HepG2 (cell line): ENCODE data around the gene PNMA3. TPM values are rescaled to one million over a fixed set of nuclear protein-coding genes. Genes with fewer than 3 reads are reported as not detected.

Experiments
- ARID3A ChIP-seq: IDR thresholded peaks from 2 replicates; pipeline ENCODE4 v1.6.1; 2012; ENCODE audit warnings: low read depth, low read length, improper control_type of control experiment
- ATF4 ChIP-seq, 2 experiments: fragments of 450-650 bp in 1 of 2; sonication (generic) in 1 of 2; formaldehyde crosslinking; IDR thresholded peaks; 2 replicates each; pipeline versions ENCODE4 v1.5.0 to v1.8.0; 2020 to 2022; ENCODE audit warnings: mild to moderate bottlenecking in 1 of 2, missing genetic modification reagents in 1 of 2
- ATF7-NPFF ChIP-seq: sonication (generic); formaldehyde crosslinking; IDR thresholded peaks from 2 replicates; pipeline ENCODE4 v1.8.1; 2023; ENCODE audit warnings: mild to moderate bottlenecking, low read depth, missing genetic modification reagents, moderate library complexity
- CREB1 ChIP-seq, 2 experiments: fragments of 450-650 bp in 1 of 2; IDR thresholded peaks; 2 replicates each; pipeline ENCODE4 v1.6.1; 2016 to 2017; ENCODE audit warnings: control low read depth in 1 of 2, mild to moderate bottlenecking in 1 of 2, missing compliant biosample characterization in 1 of 2, missing genetic modification characterization in 1 of 2
- DNMT3B ChIP-seq: conservative IDR thresholded peaks from 2 replicates; pipeline ENCODE4 v1.6.1; 2016; ENCODE audit warnings: missing biosample characterization, control low read depth
- EP300 ChIP-seq, 3 experiments: sonication (generic) in 1 of 3; formaldehyde crosslinking in 1 of 3; IDR thresholded peaks; 2 replicates each; pipeline versions ENCODE4 v1.5.1 to v1.6.1; 2011 to 2020; ENCODE audit warnings: low read depth in 2 of 3, low read length in 2 of 3, borderline replicate concordance in 1 of 3, improper control_type of control experiment in 1 of 3, mild to moderate bottlenecking in 1 of 3, missing genetic modification reagents in 1 of 3, moderate library complexity in 1 of 3
- KLF9 ChIP-seq: IDR thresholded peaks from 2 replicates; pipeline ENCODE4 v1.6.1; 2016; ENCODE audit warnings: low read depth
- MTERF4 ChIP-seq: sonication (generic); formaldehyde crosslinking; IDR thresholded peaks from 2 replicates; pipeline ENCODE4 v1.8.0; 2023; ENCODE audit warnings: mild to moderate bottlenecking, missing genetic modification reagents
- MXD4 ChIP-seq: IDR thresholded peaks from 2 replicates; pipeline ENCODE4 v1.6.1; 2016; ENCODE audit warnings: mild to moderate bottlenecking, missing biosample characterization, missing genetic modification reagents
- NFAT5 ChIP-seq: sonication (generic); formaldehyde crosslinking; IDR thresholded peaks from 2 replicates; pipeline ENCODE4 v1.4.0; 2020; ENCODE audit warnings: missing genetic modification reagents
- TERF1 ChIP-seq: sonication (generic); formaldehyde crosslinking; IDR thresholded peaks from 2 replicates; pipeline ENCODE4 v1.8.0; 2022; ENCODE audit warnings: mild to moderate bottlenecking, missing genetic modification reagents, moderate library complexity
- ZKSCAN5 ChIP-seq: sonication (generic); formaldehyde crosslinking; IDR thresholded peaks from 2 replicates; pipeline ENCODE4 v1.5.1; 2020; ENCODE audit warnings: mild to moderate bottlenecking, missing genetic modification reagents
- ZMYM4 ChIP-seq: sonication (generic); formaldehyde crosslinking; IDR thresholded peaks from 2 replicates; pipeline ENCODE4 v1.8.1; 2023; ENCODE audit warnings: mild to moderate bottlenecking, missing genetic modification reagents
- ZNF597 ChIP-seq: sonication (generic); formaldehyde crosslinking; IDR thresholded peaks from 2 replicates; pipeline ENCODE4 v1.5.0; 2020; ENCODE audit warnings: missing genetic modification reagents
- ZNF629 ChIP-seq: sonication (generic); formaldehyde crosslinking; conservative IDR thresholded peaks from 2 replicates; pipeline ENCODE4 v1.5.0; 2020; ENCODE audit warnings: missing genetic modification reagents
- ZNF841 ChIP-seq: sonication (generic); formaldehyde crosslinking; IDR thresholded peaks from 2 replicates; pipeline ENCODE4 v1.8.1; 2023; ENCODE audit warnings: missing genetic modification reagents, borderline replicate concordance
- ZNF891 ChIP-seq: sonication (generic); formaldehyde crosslinking; IDR thresholded peaks from 2 replicates; pipeline ENCODE4 v1.5.0; 2020; ENCODE audit warnings: mild to moderate bottlenecking, missing genetic modification reagents
- ZSCAN30 ChIP-seq: sonication (generic); formaldehyde crosslinking; IDR thresholded peaks from 2 replicates; pipeline ENCODE4 v1.5.0; 2020; ENCODE audit warnings: mild to moderate bottlenecking, missing genetic modification reagents
- polyA plus RNA-seq, 8 experiments: library from polyadenylated mRNA; depleted of rRNA in 3 of 8; stranded (reverse) in 7 of 8; unstranded in 1 of 8; fragments of >200 nt; fragmentation: Illumina TruSeq in 4 of 8; extraction: Trizol in 4 of 8; gene quantifications; 2 replicates each; pipeline versions ENCODE4 v1.2.1 to v1.2.3, GENCODE V29; 2011 to 2016; ENCODE audit warnings: low read depth in 4 of 8, missing spikeins in 1 of 8, mixed read lengths in 1 of 8; ENCODE audit not compliant: insufficient read depth in 1 of 8
- total RNA-seq, 5 experiments: library from RNA; depleted of rRNA; stranded (reverse); fragments of >200 nt; fragmentation: Illumina TruSeq; extraction: Trizol; gene quantifications; 2 replicates each; pipeline ENCODE4 v1.2.3, GENCODE V29; 2016; ENCODE audit warnings: low read depth in 1 of 5

The PNMA3 gene
- total and polyA plus RNA-seq, 2 of the 13 experiments (the other 11 are each of a cell fraction or from before 2014, with no cell fraction given) = not detected

- TF ChIP-seq ZNF891 (CRISPR knock-in tag) (no peak), ATF7-NPFF (CRISPR knock-in tag) (no peak), ZNF597 (CRISPR knock-in tag) (no peak), MTERF4 (CRISPR knock-in tag) (no peak), ATF4 (CRISPR knock-in tag; IDR thresholded peaks at IDR 0.05) (peak in 1 of 2 experiments; percentile 77; a peak in 1 of 4 replicates), EP300 (IDR thresholded peaks at IDR 0.05; ENCODE audit: low read depth in 2 of 2, low read length in 2 of 2) (peak in 1 of 2 experiments; percentile 83; a peak in 2 of 4 replicates), EP300 (CRISPR knock-in tag; IDR thresholded peaks at IDR 0.05; ENCODE audit: borderline replicate concordance) (peak; percentile 52; the same call in 1 of the 2 replicates), DNMT3B (CRISPR knock-in tag) (no peak), NFAT5 (CRISPR knock-in tag) (no peak), ZMYM4 (CRISPR knock-in tag) (no peak), ZNF841 (CRISPR knock-in tag) (no peak), ZKSCAN5 (CRISPR knock-in tag) (no peak), MXD4 (CRISPR knock-in tag) (no peak), KLF9 (CRISPR knock-in tag) (no peak), ZNF629 (CRISPR knock-in tag) (no peak), TERF1 (no peak), ARID3A (no peak), ZSCAN30 (CRISPR knock-in tag) (no peak), CREB1 (IDR thresholded peaks at IDR 0.05) (no peak), CREB1 (CRISPR knock-in tag; IDR thresholded peaks at IDR 0.05) (no peak)
These were observed 46.1 kb downstream of the PNMA3 start (continued) for GRCh38 chrX:153102418-153102817.
